Suprapubic skin (tissue), 4 donors: Measurements from ENCODE around the gene FAM161A. TPM values are rescaled to one million over a fixed set of nuclear protein-coding genes. Genes with fewer than 3 reads are reported as not detected.
"Not testable (repeated sequence)": the region's sequence is repeated elsewhere in the genome, so short reads cannot be mapped to it uniquely, and the experiment has no call there.

Experiments used
- DNase-seq, 2 donors: peaks; one replicate each; pipeline ENCODE4 v3.0.0-alpha.2; 2019; ENCODE audit warnings: low spot score in 2 of 2
- H3K27ac ChIP-seq: fragments of 200-600 bp; sonication (generic); one replicate; pipeline ENCODE4 v1.5.1; 2019
- H3K27me3 ChIP-seq: fragments of 200-600 bp; sonication (generic); one replicate; pipeline ENCODE4 v1.5.1; 2019
- H3K36me3 ChIP-seq: fragments of 200-600 bp; sonication (generic); one replicate; pipeline ENCODE4 v1.5.1; 2019
- H3K4me1 ChIP-seq: fragments of 200-600 bp; sonication (generic); one replicate; pipeline ENCODE4 v1.5.1; 2019
- H3K4me3 ChIP-seq: fragments of 200-600 bp; sonication (generic); one replicate; pipeline ENCODE4 v1.5.1; 2019; ENCODE audit warnings: mild to moderate bottlenecking
- H3K9me3 ChIP-seq: fragments of 200-600 bp; sonication (generic); one replicate; pipeline ENCODE4 v1.5.1; 2019
- CTCF ChIP-seq, 2 donors: fragments of 200-600 bp in 1 of 2; fragments of 450-650 bp in 1 of 2; sonication (generic) in 1 of 2; IDR thresholded peaks; one replicate each; pipeline ENCODE4 v1.5.1; 2016 to 2019; ENCODE audit warnings: antibody characterized with exemption in 2 of 2, mild to moderate bottlenecking in 1 of 2, moderate library complexity in 1 of 2
- EP300 ChIP-seq: sonication (generic); formaldehyde crosslinking; IDR thresholded peaks from one replicate; pipeline ENCODE4 v1.6.1; 2017; ENCODE audit warnings: antibody characterized with exemption
- POLR2A ChIP-seq, 2 donors: fragments of 450-650 bp; IDR thresholded peaks; one replicate each; pipeline ENCODE4 v1.6.1; 2017; ENCODE audit warnings: antibody characterized with exemption in 2 of 2, mild to moderate bottlenecking in 2 of 2, moderate library complexity in 2 of 2
- POLR2AphosphoS5 ChIP-seq, 3 donors: sonication (generic); formaldehyde crosslinking; IDR thresholded peaks; one replicate each; pipeline ENCODE4 v1.6.1; 2017; ENCODE audit warnings: antibody characterized with exemption in 3 of 3
- WGBS: methylation state at CpG from one replicate; pipeline ENCODE4 v1.1.5; 2018; 5-methylcytosine and 5-hydroxymethylcytosine counted together
- total RNA-seq, 4 donors: library from RNA; depleted of rRNA; stranded (reverse); fragments of >200 nt; gene quantifications; one replicate each; pipeline ENCODE4 v1.1.0, GENCODE V29; 2016

Gene FAM161A
- total RNA-seq, 4 donors from 2014 or later, result 1.1 to 3.8 (median 2.0) TPM

- TF ChIP-seq EP300 (no peak), POLR2A (IDR thresholded peaks at IDR 0.05) (no peak), CTCF (IDR thresholded peaks at IDR 0.05) (no peak), POLR2AphosphoS5 (IDR thresholded peaks at IDR 0.05) (no peak)
- WGBS, result 47% methylated on average over 6 of the region's 6 CpGs
- Histone ChIP-seq H3K36me3 (no peaks in the 10 kb centered on the region), H3K9me3 (no peaks in the 10 kb centered on the region), H3K4me3 (no peak overlapping the region), H3K4me1 (no peaks in the 10 kb centered on the region), H3K27me3 (peaks cover 9% of the 10 kb centered on the region), H3K27ac (no peak overlapping the region)
- DNase-seq, result no peak
These were observed 39.2 kb downstream of the FAM161A start for GRCh38 chr2:61814539-61815160.

GRCh38 chr2:61813314-61813713 is 40.5 kb downstream of the FAM161A start:
- H3K4me1 ChIP-seq, H3K9me3 ChIP-seq, H3K4me3 ChIP-seq, H3K27me3 ChIP-seq, H3K27ac ChIP-seq, H3K36me3 ChIP-seq, DNase-seq: not testable (repeated sequence)
- WGBS, result 88% methylated on average over 3 of the region's 3 CpGs

GRCh38 chr2:61811821-61812220 is 42.0 kb downstream of the FAM161A start:
- TF ChIP-seq POLR2A (IDR thresholded peaks at IDR 0.05), result no peak
- TF ChIP-seq CTCF (IDR thresholded peaks at IDR 0.05), result no peak
- no peak for TF ChIP-seq EP300
- TF ChIP-seq POLR2AphosphoS5 (IDR thresholded peaks at IDR 0.05), result no peak
- no peaks in the 10 kb centered on the region for H3K4me1 ChIP-seq
- DNase-seq, result no peak
- no peaks in the 10 kb centered on the region for H3K36me3 ChIP-seq
- no peaks in the 10 kb centered on the region for H3K9me3 ChIP-seq
- peaks cover 9% of the 10 kb centered on the region for H3K27me3 ChIP-seq
- no peak overlapping the region for H3K4me3 ChIP-seq
- no peak overlapping the region for H3K27ac ChIP-seq
- WGBS, result 86% methylated on average over 3 of the region's 3 CpGs

GRCh38 chr2:61810203-61810602 is 43.7 kb downstream of the FAM161A start:
- not testable (repeated sequence) for H3K36me3 ChIP-seq, H3K27ac ChIP-seq, H3K4me1 ChIP-seq, DNase-seq, H3K9me3 ChIP-seq, H3K4me3 ChIP-seq
- H3K27me3 ChIP-seq, result peaks cover 15% of the 10 kb centered on the region
- WGBS, result 79% methylated on average over 1 of the region's 1 CpG

GRCh38 chr2:61808693-61809092 is 45.2 kb downstream of the FAM161A start:
- not testable (repeated sequence) for H3K27ac ChIP-seq, H3K4me3 ChIP-seq, H3K9me3 ChIP-seq, H3K27me3 ChIP-seq, H3K4me1 ChIP-seq, DNase-seq, H3K36me3 ChIP-seq
- 74% methylated on average over 5 of the region's 5 CpGs for WGBS

- no peak overlapping the region for H3K27ac ChIP-seq
- H3K9me3 ChIP-seq, result no peaks in the 10 kb centered on the region
- H3K27me3 ChIP-seq, result peaks cover 9% of the 10 kb centered on the region
- no peaks in the 10 kb centered on the region for H3K4me1 ChIP-seq
- no peaks in the 10 kb centered on the region for H3K36me3 ChIP-seq
- no peak overlapping the region for H3K4me3 ChIP-seq
- no peak for DNase-seq
- TF ChIP-seq POLR2AphosphoS5 (IDR thresholded peaks at IDR 0.05) (no peak), EP300 (no peak), POLR2A (IDR thresholded peaks at IDR 0.05) (no peak), CTCF (IDR thresholded peaks at IDR 0.05) (no peak)
- 83% methylated on average over 3 of the region's 3 CpGs for WGBS
These were observed 46.7 kb downstream of the FAM161A start for GRCh38 chr2:61807036-61807757.

GRCh38 chr2:61802548-61802947 is 51.3 kb downstream of the FAM161A start:
- Histone ChIP-seq H3K4me3 (no peak overlapping the region), H3K9me3 (no peaks in the 10 kb centered on the region), H3K27ac (no peak overlapping the region), H3K27me3 (peaks cover 9% of the 10 kb centered on the region), H3K36me3 (no peaks in the 10 kb centered on the region), H3K4me1 (no peaks in the 10 kb centered on the region)
- TF ChIP-seq EP300, result no peak
- DNase-seq, result no peak
- WGBS, result 75% methylated on average over 4 of the region's 4 CpGs
